NB4 (cell line): ENCODE data around the gene HTRA1.

Experiments used
- CTCF ChIP-seq: IDR thresholded peaks from one replicate; pipeline ENCODE4 v1.5.1; 2012; ENCODE audit warnings: low read depth, low read length
- MAX ChIP-seq: IDR thresholded peaks from 2 replicates; pipeline ENCODE4 v1.6.1; 2011; ENCODE audit warnings: low read depth, low read length
- POLR2A ChIP-seq: IDR thresholded peaks from 2 replicates; pipeline ENCODE4 v1.6.1; 2011; ENCODE audit warnings: mild to moderate bottlenecking; ENCODE audit not compliant: insufficient read length; ENCODE audit errors: extremely low read depth

DNA sequence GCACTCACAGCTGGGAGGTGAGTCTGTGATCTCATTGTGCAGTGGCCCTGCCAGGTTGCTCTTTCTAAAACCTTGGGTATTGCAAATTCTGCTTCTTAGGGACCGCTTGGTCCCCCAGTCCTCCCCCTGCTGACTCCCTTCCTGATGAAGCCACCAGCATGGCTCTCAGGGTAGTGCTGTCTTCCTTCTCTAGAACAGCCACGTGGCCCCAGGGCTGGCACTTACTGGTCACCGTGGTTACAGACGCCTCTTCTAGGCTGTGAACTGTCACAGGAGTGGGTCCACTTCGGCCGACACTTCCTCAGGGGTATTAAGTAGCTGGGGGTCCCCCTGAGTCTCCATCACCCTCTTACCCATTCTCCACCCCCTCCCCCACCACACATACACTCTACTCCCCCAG lies 2.7 kb upstream of the HTRA1 start:
- TF ChIP-seq MAX: no peak
- TF ChIP-seq CTCF: no peak
- TF ChIP-seq POLR2A: no peak
